HL-60/S4 treated with phorbol 12-myristate 13-acetate at 8.2 ng/mL for 4 days and 3 days (cell line): Measurements from ENCODE around the gene CTNNA3.

Experiments
- in situ Hi-C: fragments of 300-500 bp; cut with MboI; formaldehyde crosslinking; loops from 2 replicates; pipeline ENCODE4 v1.15.0; 2022; ENCODE audit warnings: low sequenced_read_pairs

CTNNA3 gene

DNA sequence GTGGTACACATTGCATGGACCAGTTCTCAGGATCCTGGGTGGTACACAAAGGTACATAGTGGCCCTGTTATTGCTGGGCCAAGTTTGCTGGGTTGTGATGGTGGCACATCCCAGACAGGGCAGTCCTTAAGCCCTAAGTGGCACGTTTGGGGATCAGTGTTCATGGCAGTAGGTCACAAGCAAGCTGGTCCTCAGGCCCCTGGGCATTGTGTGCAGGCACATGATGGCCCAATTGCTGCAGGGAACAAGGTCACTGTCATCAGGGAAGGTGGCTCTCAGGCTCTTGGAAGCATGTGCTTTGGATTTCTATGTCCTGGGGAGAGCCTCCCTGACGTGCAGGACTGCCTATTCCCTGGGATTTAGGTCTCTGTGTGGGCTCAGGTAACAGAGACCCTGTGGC is 1182.5 kb downstream of the CTNNA3 start:
- in situ Hi-C loops, result no loop called here

DNA sequence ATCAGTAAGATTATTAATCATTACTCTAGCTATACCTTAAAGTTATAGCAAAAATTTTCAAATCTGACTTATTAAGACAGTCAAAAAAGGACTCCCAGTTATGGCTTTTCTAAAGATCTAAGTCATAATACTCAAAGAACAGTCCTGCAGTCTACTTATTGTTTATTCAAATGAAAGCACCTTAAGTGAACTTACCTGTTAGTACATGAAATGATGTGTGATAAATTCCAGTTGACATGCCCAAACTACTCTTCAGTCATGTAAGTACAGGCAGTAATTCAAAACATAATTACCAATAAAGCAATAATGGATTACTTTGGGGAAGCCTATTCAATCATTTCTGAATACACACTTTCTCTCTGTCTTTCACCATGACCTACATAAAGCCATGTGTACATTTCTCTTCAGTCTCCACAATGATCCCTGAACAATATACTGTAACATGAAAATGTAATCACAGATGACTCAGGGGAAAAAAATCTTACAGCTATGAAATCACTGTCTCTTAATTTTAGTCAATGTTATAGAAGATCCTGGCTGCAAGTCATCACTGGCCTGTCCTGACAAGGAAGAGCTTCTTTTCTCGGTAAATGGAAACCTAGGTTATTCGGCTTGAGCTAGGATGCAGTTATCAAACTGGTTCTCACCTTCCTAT is 1190.9 kb downstream of the CTNNA3 start:
- in situ Hi-C loops, result no loop called here

DNA sequence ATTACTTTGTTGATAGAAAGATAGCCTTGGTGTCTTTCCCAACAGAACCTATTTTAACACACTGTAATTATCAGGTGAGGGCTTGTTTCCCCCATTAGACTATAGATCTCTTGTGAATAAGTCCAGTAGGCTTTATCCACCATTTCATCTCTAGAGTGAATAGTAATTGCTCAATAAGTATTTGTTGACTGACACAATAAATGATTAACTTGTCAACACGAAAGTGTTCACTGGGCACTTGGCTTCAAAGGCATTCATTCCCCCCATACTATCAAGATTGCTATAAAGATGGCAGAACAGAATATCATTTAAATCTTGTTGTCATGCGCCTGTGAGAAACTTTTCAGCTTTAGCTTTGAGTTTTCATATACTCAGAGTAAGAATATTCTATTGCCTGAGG is 1194.6 kb downstream of the CTNNA3 start:
- in situ Hi-C loops, result no loop called here

DNA sequence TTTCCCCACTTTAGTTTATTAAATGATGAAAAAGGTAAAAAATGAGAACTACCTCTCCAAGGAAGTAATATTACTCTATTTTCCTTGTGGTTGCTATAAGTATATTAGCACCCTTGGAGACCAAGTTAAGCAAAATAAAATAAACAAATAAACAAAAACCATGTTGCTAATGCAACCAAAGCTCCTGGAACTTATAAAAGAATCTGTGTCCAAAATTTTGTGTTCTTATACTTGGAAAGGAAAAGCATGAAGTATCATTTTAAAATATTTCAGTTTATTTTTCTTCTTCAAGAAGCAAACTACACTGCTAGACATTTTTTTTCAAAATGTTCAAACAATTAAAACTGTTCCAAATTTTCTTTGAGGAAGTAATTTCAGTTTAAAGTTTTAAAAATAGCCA is 1212.0 kb downstream of the CTNNA3 start:
- in situ Hi-C loops, result no loop called here

DNA sequence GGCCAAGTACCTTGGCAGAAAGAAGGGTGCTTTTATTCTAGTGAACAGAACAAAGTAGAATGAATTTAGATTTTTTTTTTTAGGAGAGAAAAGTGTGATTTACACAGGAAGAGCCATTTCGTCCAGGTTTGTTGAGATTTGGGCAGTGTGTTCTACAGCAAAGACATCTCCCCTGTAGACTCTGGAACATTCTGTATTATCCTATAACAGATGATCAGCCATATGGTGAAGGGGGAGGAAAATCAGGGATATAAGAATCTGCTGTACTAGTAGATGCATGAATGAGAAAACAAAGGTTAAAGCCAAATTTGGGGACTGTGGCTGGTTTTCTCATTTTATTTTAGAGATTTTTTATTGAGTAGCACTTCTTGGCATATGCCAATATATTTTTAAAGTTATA is 1223.8 kb downstream of the CTNNA3 start:
- in situ Hi-C loops, result no loop called here

DNA sequence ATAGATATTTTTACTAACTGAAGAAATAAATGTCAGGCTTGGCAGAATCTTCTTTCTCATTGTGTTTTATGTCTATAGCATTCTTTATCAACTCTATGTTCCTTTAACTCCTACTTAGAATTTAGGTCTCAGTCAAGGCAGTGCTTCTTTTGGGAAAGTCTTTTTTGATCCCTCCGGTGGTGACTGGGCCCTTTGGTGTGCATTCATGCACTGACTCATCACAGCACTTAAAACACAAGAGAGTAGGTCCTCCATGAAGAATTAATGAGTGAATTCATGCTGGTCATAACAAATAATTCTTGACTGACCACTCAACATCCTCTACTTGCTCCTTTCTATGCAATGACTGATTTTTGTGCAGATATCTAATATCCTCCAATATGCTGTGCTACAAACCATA is 1229.0 kb downstream of the CTNNA3 start:
- in situ Hi-C loops, result no loop called here

DNA sequence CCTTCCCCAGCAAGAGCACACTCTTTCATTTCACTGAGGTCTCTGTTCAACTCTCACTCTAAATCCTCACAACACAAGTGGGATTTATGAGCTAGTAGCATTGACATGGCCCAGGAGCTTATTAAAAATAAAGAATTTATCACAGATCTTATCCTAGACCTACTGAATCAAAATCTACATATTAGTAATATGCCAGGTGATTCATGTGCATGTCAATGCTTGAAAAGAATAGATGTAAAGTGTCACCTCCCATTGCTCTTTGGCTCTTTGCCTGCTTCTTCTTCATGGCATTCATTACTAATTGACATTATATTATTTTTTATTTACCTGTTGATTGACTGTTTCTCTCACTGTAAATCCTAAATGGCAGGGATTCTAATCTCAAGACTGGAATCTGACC is 1229.4 kb downstream of the CTNNA3 start:
- in situ Hi-C loops, result no loop called here

DNA sequence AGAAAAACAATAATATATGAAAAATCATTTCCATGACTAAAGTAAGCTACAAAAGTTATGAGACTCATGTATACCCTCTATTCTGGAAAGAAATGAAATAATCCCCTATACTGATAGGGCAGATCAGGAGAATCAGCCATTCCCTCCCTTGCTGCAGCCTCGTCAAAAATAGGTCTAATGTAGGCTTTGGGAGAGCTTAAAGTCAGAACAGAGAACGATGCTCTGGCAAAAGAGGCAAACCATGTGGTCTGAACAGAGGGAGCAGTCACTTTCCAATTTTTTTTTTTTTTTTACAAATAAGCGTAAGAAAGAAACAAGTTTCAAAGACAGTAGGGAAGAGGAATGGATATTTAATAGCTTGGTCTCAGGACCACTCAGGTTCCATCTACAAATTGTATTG is 1232.4 kb downstream of the CTNNA3 start:
- in situ Hi-C loops, result no loop called here

DNA sequence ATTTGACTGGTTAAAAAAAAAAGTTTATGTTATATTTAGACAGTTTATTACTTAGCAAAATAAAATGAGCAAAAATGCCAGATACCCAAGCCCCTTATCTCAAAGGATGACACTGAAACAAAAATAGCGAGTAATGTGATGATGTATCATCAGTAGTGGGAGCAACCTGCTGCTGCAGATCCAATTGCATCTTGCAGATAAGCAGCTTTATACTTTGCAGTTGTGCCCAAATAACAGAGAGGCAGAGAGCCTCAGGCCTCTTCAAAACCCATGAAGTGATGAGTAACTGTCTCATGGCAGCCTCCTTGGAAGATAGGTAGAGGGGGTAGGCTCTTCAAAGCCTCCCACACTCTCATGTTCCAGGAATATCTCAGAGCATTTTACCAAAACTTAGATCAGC is 1238.4 kb downstream of the CTNNA3 start:
- in situ Hi-C loops, result no loop called here

DNA sequence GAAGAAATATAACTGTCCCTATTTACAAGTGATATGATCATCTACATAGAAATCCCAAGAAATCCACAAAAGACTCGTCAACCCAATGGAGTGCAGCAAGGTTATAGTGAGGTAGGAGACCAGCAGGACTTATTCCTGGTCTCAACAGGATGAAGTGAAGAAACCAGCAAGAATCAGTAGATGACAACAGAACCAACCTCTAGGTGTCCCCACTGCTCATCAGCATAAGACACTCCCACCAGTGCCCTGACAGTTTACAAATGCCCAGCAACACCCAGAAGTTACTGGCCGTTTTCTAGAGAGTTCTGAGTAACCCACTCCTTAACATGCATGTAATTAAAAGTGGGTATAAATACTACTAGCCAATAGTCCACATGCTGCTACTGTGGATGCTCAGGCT is 1240.7 kb downstream of the CTNNA3 start:
- in situ Hi-C loops, result no loop called here

DNA sequence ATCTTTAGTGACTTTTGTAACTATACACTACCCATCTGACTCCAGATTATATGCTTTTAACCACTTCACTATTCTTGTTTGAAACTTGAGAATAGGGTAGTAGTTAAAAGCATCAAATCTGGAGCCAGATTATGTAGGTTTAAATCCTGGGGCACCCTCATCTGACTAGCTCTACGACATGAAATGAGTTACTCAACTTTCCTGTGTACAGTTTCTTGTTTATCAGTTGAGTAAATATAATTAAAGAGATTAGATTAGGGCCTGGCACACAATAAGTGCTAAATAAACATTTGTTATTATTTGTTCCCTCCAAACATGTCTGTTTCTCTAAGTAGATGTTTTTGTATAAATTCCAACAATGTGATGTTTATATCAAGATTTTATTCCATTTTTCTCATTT is 1255.4 kb downstream of the CTNNA3 start:
- in situ Hi-C loops, result no loop called here

DNA sequence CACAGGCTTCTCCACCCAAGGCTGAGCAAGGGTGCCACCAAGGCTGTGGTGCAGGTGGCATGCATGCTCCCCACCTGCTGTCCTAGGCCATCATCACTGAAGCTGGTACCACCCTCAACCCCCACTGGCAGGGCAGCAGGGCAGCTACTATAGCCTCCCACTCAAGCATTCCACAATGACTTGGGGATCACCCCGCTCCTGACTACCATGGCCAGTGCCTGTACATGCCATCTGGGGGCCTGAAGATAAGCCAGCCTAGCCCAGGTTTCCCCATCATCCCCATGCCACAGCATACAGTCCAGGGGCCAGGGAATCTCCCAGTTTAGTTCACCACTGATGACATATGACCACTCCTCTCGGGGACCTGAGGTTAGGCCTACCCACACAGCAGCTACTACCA is 1281.1 kb downstream of the CTNNA3 start:
- in situ Hi-C loops, result no loop called here

DNA sequence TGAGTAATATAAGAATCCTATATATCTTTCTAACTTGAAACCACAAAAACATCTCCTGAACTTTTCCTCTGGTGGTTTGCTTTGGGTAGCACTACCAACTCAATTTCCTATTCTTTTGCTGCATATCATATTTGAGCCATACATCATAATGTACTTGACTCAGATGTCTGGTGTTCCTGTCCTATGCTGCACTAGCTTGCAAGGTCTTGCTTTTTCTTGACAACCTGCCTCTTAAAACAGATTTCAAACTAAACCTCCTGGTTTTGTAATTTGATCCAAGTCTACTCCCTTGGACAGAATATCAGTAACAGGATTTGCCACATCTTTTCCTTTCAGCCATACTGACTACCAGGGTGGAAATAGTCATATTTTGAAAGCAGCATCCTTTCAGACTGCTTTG is 1290.4 kb downstream of the CTNNA3 start:
- in situ Hi-C loops, result no loop called here

DNA sequence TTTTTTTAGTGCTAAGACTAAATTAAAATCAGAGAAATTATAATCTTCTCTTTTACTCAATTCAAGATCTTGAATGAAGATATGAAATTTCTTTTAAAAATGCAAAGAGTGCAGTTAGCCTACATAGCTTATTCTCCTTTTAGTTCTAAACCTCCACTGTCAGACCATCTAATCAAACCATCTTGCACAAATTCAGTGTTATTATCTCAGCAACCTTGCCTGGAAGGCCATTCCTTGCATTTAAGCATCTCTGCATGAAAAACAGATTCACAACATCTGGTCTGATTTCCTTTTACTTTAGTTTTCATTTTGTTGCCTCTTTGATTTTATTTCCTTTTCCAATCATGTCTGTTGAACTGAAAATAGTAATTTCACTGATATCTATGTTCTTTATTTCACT is 1297.3 kb downstream of the CTNNA3 start:
- in situ Hi-C loops, result no loop called here

DNA sequence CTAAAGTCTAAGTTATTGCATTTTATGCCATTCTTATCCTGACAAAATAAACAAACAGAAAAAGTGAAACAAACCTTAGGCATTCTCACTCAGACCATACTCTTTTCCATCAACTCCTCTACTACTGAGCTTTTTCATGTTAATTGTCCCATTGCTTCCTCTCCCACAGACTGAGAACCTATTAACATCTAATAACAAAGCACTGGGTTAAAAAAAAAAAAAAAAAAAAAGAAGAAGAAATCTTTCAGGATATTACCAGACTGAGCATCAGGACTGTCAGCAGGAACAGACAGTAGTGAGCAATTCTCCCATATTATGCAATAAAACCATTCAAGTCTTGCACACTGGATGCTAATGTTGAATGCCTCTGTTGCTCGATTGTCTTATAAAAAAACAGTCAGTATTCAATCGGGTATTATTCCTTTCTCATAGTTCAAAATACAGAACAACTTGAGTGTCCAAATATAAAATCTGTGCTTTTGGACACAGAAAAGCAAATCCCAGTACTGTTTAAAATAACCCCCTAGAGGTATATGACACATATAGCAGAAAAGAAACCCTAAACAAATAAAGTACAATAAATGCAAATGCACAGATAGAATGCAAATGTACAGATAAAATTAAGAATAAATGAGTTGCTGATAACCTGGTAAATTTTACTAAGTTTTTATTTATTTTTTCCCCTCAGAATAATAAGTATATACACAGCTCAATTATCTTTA is 1301.5 kb downstream of the CTNNA3 start:
- in situ Hi-C loops, result no loop called here

DNA sequence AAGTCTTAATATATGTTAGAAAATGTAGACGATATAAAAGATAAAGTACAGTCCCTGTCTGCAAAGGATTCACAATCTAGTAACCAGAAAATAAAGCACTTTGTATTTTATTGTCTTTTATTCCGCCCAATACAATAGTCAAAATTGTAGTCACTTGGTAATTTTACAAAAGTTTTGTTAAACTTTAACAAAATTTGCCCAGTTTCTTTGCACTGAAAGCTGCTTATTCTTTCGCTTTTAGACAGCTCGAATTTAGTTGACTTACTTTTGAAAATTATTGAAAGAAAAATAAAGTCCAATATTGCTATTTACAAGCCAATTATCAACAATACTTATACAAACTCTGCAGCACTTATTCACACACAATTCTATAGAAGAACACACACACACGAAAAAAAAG is 1305.1 kb downstream of the CTNNA3 start:
- in situ Hi-C loops, result no loop called here

DNA sequence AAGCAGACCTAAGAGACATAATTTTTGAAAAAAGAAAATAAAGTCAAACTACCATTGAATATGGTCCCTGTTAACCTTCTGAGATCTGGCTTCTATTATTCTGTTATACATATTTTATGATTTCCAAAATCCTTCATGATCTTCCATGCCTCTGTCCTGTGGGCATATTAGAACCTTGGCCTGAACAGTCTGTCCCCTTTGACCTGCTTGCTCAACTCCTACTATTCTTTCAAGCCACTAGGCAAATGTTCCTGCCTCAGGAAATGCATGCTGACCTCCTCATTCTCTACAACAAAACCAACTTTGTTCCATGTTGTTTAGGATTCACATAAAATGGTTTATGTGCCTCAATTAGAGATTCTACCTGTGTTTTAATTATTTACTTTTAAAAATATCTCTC is 1315.0 kb downstream of the CTNNA3 start:
- in situ Hi-C loops, result no loop called here

DNA sequence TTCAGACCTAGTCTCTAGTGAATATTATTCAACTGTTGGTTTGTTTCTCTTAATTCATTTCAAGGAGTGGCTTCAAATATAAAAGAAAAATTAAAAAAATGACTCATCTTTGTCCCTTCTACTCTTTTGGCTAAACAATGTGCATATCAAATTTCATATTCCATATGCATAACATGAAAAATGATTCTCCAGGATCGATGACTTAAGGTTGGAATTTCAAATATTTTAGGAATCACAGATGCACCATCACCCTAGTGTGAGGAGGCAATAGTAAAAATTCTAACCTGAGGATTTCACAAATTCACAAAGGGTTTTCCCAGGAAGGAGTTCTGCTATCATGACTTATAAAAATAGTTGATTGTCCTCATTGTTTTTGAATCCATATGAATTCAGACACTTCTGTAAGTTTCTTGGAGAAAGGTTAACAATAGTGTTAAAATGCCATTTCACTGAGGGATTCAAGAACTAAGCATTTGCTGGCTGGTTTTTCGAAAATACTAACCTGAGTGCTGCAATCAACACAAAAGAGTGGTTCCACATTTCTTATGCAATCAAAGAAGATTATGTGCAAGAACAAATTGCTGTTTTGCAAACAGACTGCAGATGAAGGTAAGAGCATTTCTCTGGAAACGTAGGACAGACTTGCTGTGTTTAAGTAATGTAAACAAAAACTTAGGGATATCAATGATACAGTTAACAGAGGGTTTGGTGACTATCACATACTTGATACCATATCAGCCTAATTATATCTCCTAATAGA is 1317.7 kb downstream of the CTNNA3 start:
- in situ Hi-C loops, result no loop called here

DNA sequence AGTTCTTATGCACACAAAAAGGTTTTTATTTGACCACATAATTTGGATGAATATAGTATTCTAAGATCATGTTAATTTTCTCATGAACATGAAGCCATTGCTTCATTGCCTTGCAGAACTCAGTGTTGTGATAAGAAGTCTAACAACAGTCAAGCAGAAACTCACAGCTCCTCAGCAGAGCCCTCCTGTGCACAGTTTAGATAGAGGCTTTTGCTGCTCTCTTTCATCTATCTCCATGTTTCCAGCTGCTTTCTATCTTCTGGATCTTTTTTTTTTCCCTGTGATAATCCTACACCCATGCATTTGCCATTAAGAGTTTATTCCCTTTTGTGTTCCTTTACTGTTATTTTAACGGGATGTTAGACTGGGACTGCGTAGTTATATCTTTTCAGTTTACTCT is 1327.8 kb downstream of the CTNNA3 start:
- in situ Hi-C loops, result no loop called here

DNA sequence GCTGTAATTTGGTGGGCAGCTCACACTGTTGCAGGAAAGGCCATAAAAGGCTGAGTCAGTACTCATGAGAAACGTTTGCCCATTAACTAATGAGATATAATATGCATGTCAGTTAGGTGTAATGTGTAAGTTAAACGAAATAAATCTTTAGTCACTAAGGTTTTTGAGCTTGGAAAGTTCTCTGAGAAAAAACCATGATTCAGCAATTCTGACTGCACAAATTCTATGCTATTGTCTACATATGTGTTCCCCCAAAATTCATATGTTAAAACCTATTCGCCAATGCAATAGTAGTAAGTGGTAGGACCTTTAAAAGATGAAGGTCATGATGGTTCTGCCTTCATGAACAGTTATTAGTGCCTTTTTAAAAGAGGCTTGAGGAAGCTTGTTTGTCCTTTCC is 1329.8 kb downstream of the CTNNA3 start:
- in situ Hi-C loops, result no loop called here

DNA sequence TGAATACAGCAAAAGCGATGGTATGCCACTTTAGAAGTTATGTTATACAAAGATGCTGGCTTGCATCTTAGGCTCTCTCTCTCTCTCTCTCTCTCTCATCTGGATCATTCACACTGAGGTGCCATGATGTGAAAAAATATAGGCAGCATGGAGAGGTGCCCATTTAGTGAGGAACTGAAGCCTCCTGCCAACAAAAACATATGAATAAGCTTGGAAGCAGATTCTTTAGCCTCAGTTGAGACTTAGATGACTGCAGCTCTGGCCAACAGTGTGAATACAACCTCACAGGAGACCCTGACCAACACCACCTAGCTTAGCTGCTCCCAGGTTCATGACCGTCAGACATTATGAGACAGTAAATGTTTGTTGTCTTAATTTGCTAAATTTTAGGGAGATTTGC is 1330.3 kb downstream of the CTNNA3 start:
- in situ Hi-C loops, result no loop called here

DNA sequence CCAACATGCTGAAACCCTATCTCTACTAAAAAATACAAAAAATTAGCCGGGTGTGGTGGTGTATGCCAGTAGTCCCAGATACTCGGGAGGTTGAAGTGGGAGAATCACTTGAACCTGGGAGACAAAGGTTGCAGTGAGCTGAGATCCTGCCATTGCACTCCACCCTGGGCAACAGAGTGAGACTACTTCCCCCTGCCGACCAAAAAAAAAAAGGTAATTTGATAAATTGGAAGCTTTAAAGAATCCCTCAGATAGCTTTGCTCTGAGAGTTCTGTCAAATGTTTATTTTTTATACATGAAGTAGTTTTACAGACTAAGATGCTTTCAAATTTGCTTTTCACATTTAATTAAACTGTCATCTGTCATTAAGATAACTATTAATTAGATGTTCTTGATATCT is 1333.5 kb downstream of the CTNNA3 start:
- in situ Hi-C loops, result no loop called here
